Endothelial cell of umbilical vein (primary cell): Measurements from ENCODE around the gene DPF1. TPM values are rescaled to one million over a fixed set of nuclear protein-coding genes. Genes with fewer than 3 reads are reported as not detected.

Experiments used
- BruUV-seq: library from RNA; stranded (reverse); fragments of 400-500 nt; replicated peaks from 2 replicates; lab custom pipeline; 2021; lab: Mats Ljungman, UMichigan
- CTCF ChIA-PET: fragments of 300-600, 350-600 bp; sonication (Branson Sonifier 250); formaldehyde crosslinking; loops from one replicate; lab custom pipeline; 2021; ENCODE audit warnings: antibody characterized with exemption, inconsistent platforms; lab: Charles Lee
- POLR2A ChIA-PET: fragments of 300-600, 350-600 bp; sonication (Branson Sonifier 250); formaldehyde crosslinking; loops from one replicate; lab custom pipeline; 2021; ENCODE audit warnings: antibody characterized with exemption, inconsistent platforms; lab: Charles Lee
- DNase-seq: peaks from one replicate; pipeline ENCODE4 v3.0.0-alpha.2; 2011; ENCODE audit warnings: low read depth, low spot score
- FAIRE-seq: peaks from 2 replicates; lab custom pipeline; 2011; peaks lifted over from hg19 to GRCh38; lab: Jason Lieb, UNC
- H2AFZ ChIP-seq: 2 replicates; pipeline ENCODE4 v1.6.0; 2012; ENCODE audit warnings: low read depth, low read length, control low read depth, inconsistent platforms
- H3K27ac ChIP-seq: 2 replicates; pipeline ENCODE4 v1.5.1; 2011; ENCODE audit warnings: low read depth, mild to moderate bottlenecking, control low read depth, low read length, moderate library complexity; ENCODE audit not compliant: insufficient read depth
- H3K27me3 ChIP-seq, 2 experiments: 2 replicates each; pipeline versions ENCODE4 v1.6.0 to v1.6.1; 2011; ENCODE audit warnings: low read length in 2 of 2, mixed read lengths in 1 of 2; ENCODE audit not compliant: control insufficient read depth in 2 of 2, insufficient read depth in 2 of 2
- H3K36me3 ChIP-seq, 2 experiments: 2 replicates in 1 of 2; 3 replicates in 1 of 2; pipeline ENCODE4 v1.5.1; 2011; ENCODE audit warnings: low read length in 2 of 2, mild to moderate bottlenecking in 1 of 2, moderate library complexity in 1 of 2; ENCODE audit not compliant: control insufficient read depth in 2 of 2, insufficient read depth in 2 of 2; ENCODE audit errors: extremely low read depth in 1 of 2
- H3K4me1 ChIP-seq: 3 replicates; pipeline ENCODE4 v1.5.1; 2011; ENCODE audit warnings: mild to moderate bottlenecking, low read length; ENCODE audit not compliant: control insufficient read depth, insufficient read depth; ENCODE audit errors: extremely low read depth
- H3K4me2 ChIP-seq: 2 replicates; pipeline ENCODE4 v1.6.1; 2011; ENCODE audit warnings: low read length, control low read depth, mixed read lengths; ENCODE audit not compliant: insufficient read depth
- H3K4me3 ChIP-seq, 3 experiments: fragments of 200-600 bp in 1 of 3; sonication (generic), shearing (Covaris generic) in 1 of 3; replicated peaks in 1 of 3; 2 replicates each; pipeline ENCODE4 v1.5.1; 2011 to 2016; ENCODE audit warnings: control low read depth in 3 of 3, low read length in 3 of 3, mild to moderate bottlenecking in 2 of 3, inconsistent platforms in 1 of 3, low read depth in 1 of 3, moderate library complexity in 1 of 3; ENCODE audit not compliant: insufficient read depth in 1 of 3
- H3K79me2 ChIP-seq: 2 replicates; pipeline ENCODE4 v1.6.0; 2012; ENCODE audit warnings: low read length, inconsistent platforms; ENCODE audit not compliant: control insufficient read depth, insufficient read depth
- H3K9ac ChIP-seq: replicated peaks from 2 replicates; pipeline ENCODE3; 2011; ENCODE audit warnings: low read length, control low read depth; ENCODE audit not compliant: insufficient read depth; ENCODE audit errors: extremely low read depth
- H3K9me1 ChIP-seq: replicated peaks from 3 replicates; pipeline ENCODE4 v1.6.0; 2011; ENCODE audit warnings: mild to moderate bottlenecking, low read length; ENCODE audit not compliant: control insufficient read depth, insufficient read depth; ENCODE audit errors: extremely low read depth
- H3K9me3 ChIP-seq: replicated peaks from 2 replicates; pipeline ENCODE4 v1.5.1; 2012; ENCODE audit warnings: low read length, inconsistent platforms; ENCODE audit not compliant: control insufficient read depth, insufficient read depth
- H4K20me1 ChIP-seq: replicated peaks from 2 replicates; pipeline ENCODE3; 2011; ENCODE audit warnings: mild to moderate bottlenecking, low read length; ENCODE audit not compliant: control insufficient read depth, insufficient read depth; ENCODE audit errors: extremely low read depth
- CTCF ChIP-seq, 2 donors: IDR thresholded peaks; 1 replicate in 1 of 2; 2 replicates in 1 of 2; pipeline ENCODE4 v1.5.1; 2011; ENCODE audit warnings: low read length in 2 of 2, mild to moderate bottlenecking in 2 of 2, moderate library complexity in 2 of 2, control low read depth in 1 of 2, inconsistent platforms in 1 of 2, low read depth in 1 of 2; ENCODE audit not compliant: insufficient read depth in 1 of 2; ENCODE audit errors: extremely low read depth in 1 of 2
- EZH2 ChIP-seq: IDR thresholded peaks from 2 replicates; pipeline ENCODE4 v1.6.1; 2012; ENCODE audit warnings: borderline replicate concordance, low read depth, mild to moderate bottlenecking, moderate library complexity, low read length, inconsistent platforms; ENCODE audit not compliant: severe bottlenecking
- FOS ChIP-seq: IDR thresholded peaks from 2 replicates; pipeline ENCODE4 v1.6.1; 2011; ENCODE audit warnings: mild to moderate bottlenecking, low read length, moderate library complexity, borderline replicate concordance; ENCODE audit not compliant: insufficient read depth
- GATA2 ChIP-seq: IDR thresholded peaks from 2 replicates; pipeline ENCODE4 v1.7.0; 2011; ENCODE audit warnings: low read depth, mild to moderate bottlenecking, moderate library complexity, mixed read lengths, low read length; ENCODE audit not compliant: insufficient read length, insufficient read depth
- JUN ChIP-seq: IDR thresholded peaks from 2 replicates; pipeline ENCODE4 v1.6.1; 2011; ENCODE audit warnings: borderline replicate concordance, low read depth; ENCODE audit not compliant: insufficient read length, insufficient read depth
- MAX ChIP-seq: IDR thresholded peaks from 2 replicates; pipeline ENCODE4 v1.6.1; 2011; ENCODE audit not compliant: insufficient read depth, insufficient read length
- MYC ChIP-seq: IDR thresholded peaks from one replicate; pipeline ENCODE4 v1.6.1; 2011; ENCODE audit warnings: mild to moderate bottlenecking, low read depth, low read length
- POLR2A ChIP-seq: IDR thresholded peaks from 2 replicates; pipeline ENCODE4 v1.6.1; 2012; ENCODE audit warnings: low read depth, mild to moderate bottlenecking, control low read depth, low read length
- POLR2AphosphoS5 ChIP-seq: IDR thresholded peaks from 2 replicates; pipeline ENCODE4 v1.6.1; 2012; ENCODE audit warnings: low read depth, mild to moderate bottlenecking, control low read depth, low read length, moderate library complexity; ENCODE audit not compliant: insufficient read depth
- dilution Hi-C: fragments of 300-500 bp; cut with MboI; formaldehyde crosslinking; loops from one replicate; pipeline ENCODE4 v1.15.0; 2019; ENCODE audit warnings: low sequenced_read_pairs; ENCODE audit not compliant: extremely low pct_ligation_motif_present
- intact Hi-C: fragments of 100-400 bp; cut with micrococcal nuclease; formaldehyde crosslinking; loops from one replicate; pipeline ENCODE4 v1.10.0; 2022
- polyA plus RNA-seq, 4 experiments: library from polyadenylated mRNA; depleted of rRNA in 3 of 4; stranded (reverse) in 3 of 4; unstranded in 1 of 4; fragments of >200 nt; gene quantifications; 2 replicates each; pipeline versions ENCODE4 v1.2.1 to v1.2.3, GENCODE V29; 2011 to 2012; ENCODE audit warnings: missing spikeins in 1 of 4
- total RNA-seq: library from RNA; stranded (reverse); gene quantifications from 2 replicates; pipeline ENCODE4 v1.2.3, GENCODE V29; 2021

DPF1 gene
- total and polyA plus RNA-seq, 2 donors (not counting 3 experiments of a cell fraction or from before 2014, with no cell fraction given) = 2.0 to 3.9 TPM

GRCh38 chr19:38273499-38273898 lies 49.5 kb upstream of the DPF1 start:
- DNase-seq (no peak), FAIRE-seq (no peak)
- no peaks in the 10 kb centered on the region for H3K9me1 ChIP-seq
- no peak overlapping the region for H3K9ac ChIP-seq
- H2AFZ ChIP-seq = no peak overlapping the region
- BruUV-seq = no TSS peak
- POLR2A ChIA-PET = no interaction called here
- intact Hi-C loops = no loop called here
- H3K36me3 ChIP-seq = no peaks in the 10 kb centered on the region
- no peak overlapping the region for H3K4me2 ChIP-seq
- dilution Hi-C loops = no loop called here
- H3K9me3 ChIP-seq = no peaks in the 10 kb centered on the region
- no peaks in the 10 kb centered on the region for H3K79me2 ChIP-seq
- H3K4me1 ChIP-seq = peaks cover 29% of the 10 kb centered on the region
- no peak overlapping the region for H3K27ac ChIP-seq
- CTCF ChIA-PET = no interaction called here
- no peaks in the 10 kb centered on the region for H3K27me3 ChIP-seq
- TF ChIP-seq POLR2AphosphoS5 (no peak), CTCF (IDR thresholded peaks at IDR 0.05; ENCODE audit: extremely low read depth in 1 of 2, insufficient read depth in 1 of 2, low read depth in 1 of 2, low read length in 2 of 2) (no peak)
- H4K20me1 ChIP-seq = no peaks in the 10 kb centered on the region
- H3K4me3 ChIP-seq = no peak overlapping the region

GRCh38 chr19:38270587-38271167 lies 46.7 kb upstream of the DPF1 start:
- intact Hi-C loops = no loop called here
- no peak overlapping the region for H2AFZ ChIP-seq
- no peak for TF ChIP-seq FOS
- TF ChIP-seq POLR2A = no peak
- TF ChIP-seq MAX = no peak
- TF ChIP-seq POLR2AphosphoS5 = no peak
- no peak for TF ChIP-seq JUN
- TF ChIP-seq CTCF (IDR thresholded peaks at IDR 0.05; ENCODE audit: extremely low read depth in 1 of 2, insufficient read depth in 1 of 2, low read depth in 1 of 2, low read length in 2 of 2) = no peak
- TF ChIP-seq GATA2 = no peak
- TF ChIP-seq EZH2 = no peak
- no peak for TF ChIP-seq MYC
- no peaks in the 10 kb centered on the region for H4K20me1 ChIP-seq
- no peaks in the 10 kb centered on the region for H3K9me1 ChIP-seq
- ChIA-PET CTCF (interaction anchor here (1.8 kb wide), 1 partner anchor 15 kb away, joined by 4 read pairs; no protein-coding TSS in a partner anchor), POLR2A (no interaction called here)
- H3K4me1 ChIP-seq = peaks cover 21% of the 10 kb centered on the region
- H3K4me2 ChIP-seq = no peak overlapping the region
- dilution Hi-C loops = no loop called here
- H3K4me3 ChIP-seq = no peak overlapping the region
- no peaks in the 10 kb centered on the region for H3K79me2 ChIP-seq
- no peaks in the 10 kb centered on the region for H3K36me3 ChIP-seq
- no peak overlapping the region for H3K27ac ChIP-seq
- DNase-seq (no peak), FAIRE-seq (no peak)
- H3K9ac ChIP-seq = no peak overlapping the region
- H3K27me3 ChIP-seq = no peaks in the 10 kb centered on the region
- no TSS peak for BruUV-seq
- H3K9me3 ChIP-seq = no peaks in the 10 kb centered on the region
